SK-N-SH treated with all-trans-retinoic acid at 6 μM for 48 hours (cell line): ENCODE results near the gene ENDOD1.

Experiments
- ATAC-seq: fragments of 200-7000 bp; cut with Tn5 transposase; 3 replicates; pipeline ENCODE4 v1.9.1; 2020; ENCODE audit warnings: mild to moderate bottlenecking, moderate library complexity
- ARNTL ChIP-seq: fragments of 450-650 bp; formaldehyde crosslinking; IDR thresholded peaks from 2 replicates; pipeline ENCODE4 v1.5.0; 2020; ENCODE audit warnings: low read depth, mild to moderate bottlenecking, moderate library complexity, borderline replicate concordance
- BACH2 ChIP-seq: fragments of 250-450 bp; sonication (Bioruptor Pico); IDR thresholded peaks from 2 replicates; pipeline ENCODE4 v1.9.0; 2021; ENCODE audit warnings: mild to moderate bottlenecking, borderline replicate concordance
- CREB5 ChIP-seq: fragments of 250-450 bp; sonication (Bioruptor Pico); IDR thresholded peaks from 2 replicates; pipeline ENCODE4 v1.5.1; 2020; ENCODE audit warnings: low read depth, mild to moderate bottlenecking, moderate library complexity
- ISL1 ChIP-seq: fragments of 250-450 bp; sonication (Bioruptor Pico); IDR thresholded peaks from 2 replicates; pipeline ENCODE4 v2.1.2; 2022; ENCODE audit warnings: mild to moderate bottlenecking, moderate library complexity
- OSR1 ChIP-seq: fragments of 250-450 bp; sonication (Bioruptor Pico); IDR thresholded peaks from 2 replicates; pipeline ENCODE4 v1.8.0; 2022; ENCODE audit warnings: moderate library complexity, mild to moderate bottlenecking, inconsistent platforms
- PPARA ChIP-seq: fragments of 250-450 bp; sonication (Bioruptor Pico); IDR thresholded peaks from 2 replicates; pipeline ENCODE4 v1.5.0; 2020; ENCODE audit warnings: mild to moderate bottlenecking, borderline replicate concordance
- RARB ChIP-seq: fragments of 250-450 bp; sonication (Bioruptor Pico); IDR thresholded peaks from 2 replicates; pipeline ENCODE4 v1.8.0; 2021; ENCODE audit warnings: mild to moderate bottlenecking, moderate library complexity
- SNAI2 ChIP-seq: fragments of 250-450 bp; sonication (Bioruptor Pico); IDR thresholded peaks from 2 replicates; pipeline ENCODE4 v1.5.0; 2020; ENCODE audit warnings: mild to moderate bottlenecking, moderate library complexity
- TCF4 ChIP-seq: fragments of 250-450 bp; sonication (Bioruptor Pico); IDR thresholded peaks from 2 replicates; pipeline ENCODE4 v1.8.0; 2021; ENCODE audit warnings: mild to moderate bottlenecking, moderate library complexity, borderline replicate concordance
- TOX ChIP-seq: fragments of 250-450 bp; sonication (Bioruptor Pico); IDR thresholded peaks from 2 replicates; pipeline ENCODE4 v1.8.0; 2021; ENCODE audit warnings: mild to moderate bottlenecking, moderate library complexity, borderline replicate concordance
- TSHZ2 ChIP-seq: fragments of 250-450 bp; sonication (Bioruptor Pico); IDR thresholded peaks from 2 replicates; pipeline ENCODE4 v1.5.0; 2020; ENCODE audit warnings: mild to moderate bottlenecking, moderate library complexity
- ZC3H10 ChIP-seq: fragments of 250-450 bp; sonication (Bioruptor Pico); IDR thresholded peaks from 2 replicates; pipeline ENCODE4 v1.5.1; 2021; ENCODE audit warnings: mild to moderate bottlenecking, moderate library complexity
- ZFP3 ChIP-seq: fragments of 250-450 bp; sonication (Bioruptor Pico); IDR thresholded peaks from 2 replicates; pipeline ENCODE4 v1.5.0; 2020; ENCODE audit warnings: mild to moderate bottlenecking, moderate library complexity
- ZFP30 ChIP-seq: fragments of 450-650 bp; formaldehyde crosslinking; IDR thresholded peaks from 2 replicates; pipeline ENCODE4 v1.5.0; 2022; ENCODE audit warnings: mild to moderate bottlenecking, moderate library complexity
- ZNF565 ChIP-seq: fragments of 450-650 bp; formaldehyde crosslinking; conservative IDR thresholded peaks from 2 replicates; pipeline ENCODE4 v1.5.0; 2020; ENCODE audit warnings: low read depth, mild to moderate bottlenecking, moderate library complexity
- ZNF70 ChIP-seq: fragments of 450-650 bp; formaldehyde crosslinking; IDR thresholded peaks from 2 replicates; pipeline ENCODE4 v1.5.0; 2020; ENCODE audit warnings: mild to moderate bottlenecking, moderate library complexity
- ZNF8 ChIP-seq: fragments of 450-650 bp; formaldehyde crosslinking; IDR thresholded peaks from 2 replicates; pipeline ENCODE4 v1.5.0; 2020; ENCODE audit warnings: mild to moderate bottlenecking, moderate library complexity

ENDOD1 gene

GRCh38 chr11:95091663-95092180, 2.1 kb downstream of the ENDOD1 start (continued):
- no peak for TF ChIP-seq SNAI2 (CRISPR knock-in tag)
- no peak for TF ChIP-seq ZFP3
- TF ChIP-seq TOX (CRISPR knock-in tag): no peak
- no peak for TF ChIP-seq ZNF70 (CRISPR knock-in tag)
- TF ChIP-seq RARB (CRISPR knock-in tag): no peak

GRCh38 chr11:95092549-95093324, 3.1 kb downstream of the ENDOD1 start:
- ATAC-seq: peak; percentile 40
- no peak for TF ChIP-seq RARB (CRISPR knock-in tag)
- TF ChIP-seq ARNTL: no peak
- no peak for TF ChIP-seq ISL1 (CRISPR knock-in tag)
- TF ChIP-seq ZC3H10 (CRISPR knock-in tag): no peak

- ATAC-seq: no peak
- TF ChIP-seq ARNTL (no peak), TCF4 (CRISPR knock-in tag) (no peak), OSR1 (CRISPR knock-in tag) (no peak)
- TF ChIP-seq, all 23 proteins: peak for 0
These were observed 3.9 kb downstream of the ENDOD1 start for GRCh38 chr11:95093548-95093947.

- TF ChIP-seq TOX (CRISPR knock-in tag) (0 out of 2 replicates have a peak, but pooled peaks have one; percentile 39), TSHZ2 (CRISPR knock-in tag) (no peak)
- ATAC-seq: peak; percentile 64
These were observed 6.4 kb downstream of the ENDOD1 start for GRCh38 chr11:95095858-95096587.

- TF ChIP-seq ZFP30 (CRISPR knock-in tag): no peak
- TF ChIP-seq PPARA (CRISPR knock-in tag): no peak
- TF ChIP-seq ZNF70 (CRISPR knock-in tag): no peak
- TF ChIP-seq ZFP3: no peak
- no peak for TF ChIP-seq ZNF8 (CRISPR knock-in tag)
- TF ChIP-seq CREB5 (CRISPR knock-in tag): no peak
- TF ChIP-seq TCF4 (CRISPR knock-in tag): no peak
- no peak for TF ChIP-seq ZNF565 (CRISPR knock-in tag)
- no peak for TF ChIP-seq ARNTL
- no peak for ATAC-seq
These were observed 7.6 kb downstream of the ENDOD1 start for GRCh38 chr11:95097209-95097608.

- no peak for ATAC-seq
- no peak for TF ChIP-seq BACH2 (CRISPR knock-in tag)
- no peak for TF ChIP-seq TSHZ2 (CRISPR knock-in tag)
- TF ChIP-seq PPARA (CRISPR knock-in tag): no peak
- no peak for TF ChIP-seq ZC3H10 (CRISPR knock-in tag)
- no peak for TF ChIP-seq ARNTL
These were observed 9.2 kb downstream of the ENDOD1 start for GRCh38 chr11:95098826-95099225.
